ENCODE measurements around the gene IL2RG.

IL2RG gene

DNA sequence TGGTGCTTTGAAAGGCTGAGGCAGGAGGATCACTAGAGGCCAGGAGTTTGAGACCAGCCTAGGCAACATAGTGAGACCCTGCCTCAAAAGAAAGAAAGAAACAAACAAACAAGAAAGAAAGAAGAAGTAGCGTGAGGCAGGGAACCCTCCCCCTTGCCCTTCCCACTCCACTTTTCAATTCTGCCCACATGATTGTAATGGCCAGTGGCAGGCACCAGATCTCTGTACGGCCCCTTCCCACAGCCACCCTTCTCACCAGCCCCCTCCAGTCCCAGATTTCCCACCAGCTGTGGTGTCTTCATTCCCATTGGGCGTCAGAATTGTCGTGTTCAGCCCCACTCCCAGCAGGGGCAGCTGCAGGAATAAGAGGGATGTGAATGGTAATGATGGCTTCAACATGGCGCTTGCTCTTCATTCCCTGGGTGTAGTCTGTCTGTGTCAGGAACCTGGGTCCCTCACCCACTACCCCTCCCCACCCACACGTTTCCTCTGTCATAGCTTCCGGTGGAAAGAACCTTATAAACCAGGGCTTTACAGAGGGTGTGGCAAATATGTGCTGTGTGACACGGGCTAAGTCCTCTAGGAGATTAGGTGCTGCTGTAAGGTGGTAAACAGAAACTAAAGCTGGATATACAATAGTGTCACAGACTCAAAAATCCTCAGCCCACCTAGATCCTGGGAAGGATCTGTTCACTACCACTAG is at the start of gene IL2RG:
IL2RG (minus strand) TSS at position 437 of the 703 bp plus-strand sequence; CDS start at position 399, 38 bp downstream.
- DNase-seq = peak; percentile 47

DNA sequence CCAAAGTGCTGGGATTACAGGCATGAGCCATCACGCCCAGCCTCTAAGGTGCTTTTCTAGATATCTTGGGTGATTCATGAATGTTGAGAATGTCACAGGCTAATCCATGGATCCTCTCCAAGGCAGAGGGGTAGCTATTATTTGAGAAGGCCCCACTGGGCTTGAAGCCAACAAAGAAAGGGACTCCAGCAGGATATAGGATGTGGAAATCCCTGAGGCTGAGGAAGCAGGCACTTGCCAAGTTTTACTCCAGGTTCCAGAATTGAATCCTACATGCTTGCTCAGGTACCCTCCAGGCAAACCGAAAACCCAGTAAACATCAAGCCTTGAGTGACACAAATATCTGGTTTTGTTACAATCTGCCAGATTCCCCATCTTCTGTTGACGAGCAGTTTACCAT is 49.1 kb upstream of the IL2RG start:
- DNase-seq = no peak

- DNase-seq = no peak
Observed at GRCh38 chrX:71159335-71159734, 48.0 kb upstream of the IL2RG start.

- DNase-seq = no peak
Observed at GRCh38 chrX:71158603-71159002, 47.2 kb upstream of the IL2RG start.

DNA sequence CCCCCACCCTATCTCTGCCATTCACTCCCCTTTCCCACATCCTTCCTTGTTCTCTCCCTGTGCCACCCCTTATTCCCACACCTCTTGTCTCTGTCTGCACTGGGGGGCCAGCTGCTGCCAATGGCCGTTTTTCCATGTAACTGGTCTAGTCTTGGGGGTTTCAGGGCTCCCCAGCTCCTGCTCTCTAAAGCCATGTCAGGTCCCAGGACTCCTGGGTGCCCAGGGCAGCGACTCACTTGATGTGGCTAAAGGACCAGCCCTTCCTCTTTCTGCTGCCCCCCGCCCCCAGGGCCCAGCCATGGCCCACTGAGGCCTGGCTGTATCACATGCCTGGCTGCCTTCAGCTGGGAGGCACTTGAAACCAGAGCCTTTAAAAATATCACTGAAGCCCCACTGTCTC is 43.3 kb upstream of the IL2RG start:
- DNase-seq = no peak

DNA sequence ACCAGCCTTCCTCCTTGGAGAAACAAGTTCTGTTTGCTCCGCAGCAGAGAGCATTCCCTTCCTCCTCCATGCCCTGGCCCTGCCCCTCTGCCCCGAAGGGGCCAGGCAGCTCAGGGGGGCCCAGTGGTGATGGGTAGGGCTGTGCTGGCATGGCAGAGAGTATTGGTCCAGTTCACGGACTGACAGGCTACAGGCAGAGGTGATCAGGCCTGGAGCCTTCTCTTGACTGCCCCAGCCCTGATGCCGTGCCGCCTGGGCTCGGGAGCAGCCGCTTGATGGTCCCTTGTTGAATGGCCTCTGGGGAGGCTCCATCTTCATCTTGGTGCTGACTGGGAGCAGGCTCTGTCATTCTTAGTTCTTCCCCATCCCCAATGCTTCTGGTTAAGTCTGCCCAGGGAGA is 42.8 kb upstream of the IL2RG start:
- DNase-seq = no peak

GRCh38 chrX:71151366-71151765 is 40.0 kb upstream of the IL2RG start:
- DNase-seq = no peak

DNA sequence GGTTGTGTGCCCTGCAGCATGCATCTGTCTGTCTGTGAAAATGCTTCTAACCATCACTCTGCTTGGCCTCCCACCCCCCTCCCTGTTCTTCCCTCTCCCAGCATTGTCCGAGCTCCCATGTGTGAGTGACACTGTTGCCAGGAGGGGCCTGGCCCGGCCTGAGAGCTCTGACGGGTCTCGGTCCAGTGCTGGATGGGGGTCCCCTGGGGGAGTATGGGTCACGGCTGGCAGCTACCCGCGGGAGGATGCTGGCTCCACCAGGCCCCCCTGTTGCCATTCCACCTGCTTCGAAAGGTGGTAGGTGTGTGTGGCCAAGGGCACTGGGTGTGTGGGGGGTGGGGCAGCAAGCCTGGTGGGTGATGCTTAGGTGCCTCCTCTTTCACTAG is 36.9 kb upstream of the IL2RG start:
- DNase-seq = no peak

GRCh38 chrX:71147496-71148277 is 36.3 kb upstream of the IL2RG start:
- no peak for DNase-seq

- DNase-seq = no peak
Observed at GRCh38 chrX:71144651-71145050, 33.3 kb upstream of the IL2RG start, which contains the start of gene NLGN3. NLGN3 (plus strand) TSS chrX:71144841; CDS start chrX:71147750, 2,909 bp downstream.

- no peak for DNase-seq
Observed at GRCh38 chrX:71143508-71143907, 32.1 kb upstream of the IL2RG start.

DNA sequence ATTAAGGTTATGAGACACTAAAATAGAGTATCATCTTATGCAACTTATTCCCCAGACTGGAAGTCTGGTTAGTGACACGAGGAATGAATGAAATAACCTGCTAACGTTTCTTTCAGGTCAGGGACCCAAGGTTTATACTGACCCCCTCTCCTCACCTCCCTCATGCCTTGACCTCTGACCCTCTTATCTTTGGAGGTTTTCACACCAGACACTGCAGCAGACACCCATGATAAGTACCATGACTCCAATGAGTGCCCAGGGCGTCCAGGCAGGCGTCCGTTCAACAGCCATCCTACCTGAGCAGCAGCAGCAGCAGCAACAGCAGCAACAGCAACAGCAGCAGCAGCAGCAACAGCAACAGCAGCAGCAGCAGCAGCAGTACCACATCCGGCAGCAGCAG is 29.1 kb upstream of the IL2RG start:
- DNase-seq = no peak

- DNase-seq = no peak
Observed at GRCh38 chrX:71131510-71131909, 20.1 kb upstream of the IL2RG start.

GRCh38 chrX:71128915-71129765 is 17.8 kb upstream of the IL2RG start:
- DNase-seq = peak; percentile 5

DNA sequence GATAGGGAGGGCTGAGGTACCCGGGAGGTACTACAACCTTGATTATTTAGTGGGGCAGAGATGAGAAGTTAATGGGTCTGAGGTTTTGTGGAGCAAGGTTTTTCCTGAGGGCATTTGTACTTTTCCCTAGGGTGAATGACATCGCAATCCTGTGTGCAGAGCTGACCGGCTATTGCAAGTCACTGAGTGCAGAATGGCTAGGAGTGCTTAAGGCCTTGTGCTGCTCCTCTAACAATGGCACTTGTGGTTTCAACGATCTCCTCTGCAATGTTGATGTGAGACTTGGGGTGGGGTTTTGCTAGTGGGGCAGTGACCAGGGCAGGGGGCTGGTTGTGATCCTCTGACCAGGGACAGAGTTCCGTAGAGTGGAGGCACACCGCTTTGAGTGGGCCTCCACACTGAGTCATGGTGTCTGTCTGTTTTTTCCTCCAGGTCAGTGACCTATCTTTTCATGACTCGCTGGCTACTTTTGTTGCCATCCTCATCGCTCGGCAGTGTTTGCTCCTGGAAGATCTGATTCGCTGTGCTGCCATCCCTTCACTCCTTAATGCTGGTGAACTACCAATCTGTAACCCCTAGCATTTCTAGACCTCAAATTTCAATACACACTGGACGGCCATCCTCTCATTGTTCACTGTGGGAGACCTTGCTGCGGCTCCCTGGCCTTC is 16.9 kb upstream of the IL2RG start:
- DNase-seq = no peak

GRCh38 chrX:71118985-71119535 is 7.7 kb upstream of the IL2RG start:
- no peak for DNase-seq

DNA sequence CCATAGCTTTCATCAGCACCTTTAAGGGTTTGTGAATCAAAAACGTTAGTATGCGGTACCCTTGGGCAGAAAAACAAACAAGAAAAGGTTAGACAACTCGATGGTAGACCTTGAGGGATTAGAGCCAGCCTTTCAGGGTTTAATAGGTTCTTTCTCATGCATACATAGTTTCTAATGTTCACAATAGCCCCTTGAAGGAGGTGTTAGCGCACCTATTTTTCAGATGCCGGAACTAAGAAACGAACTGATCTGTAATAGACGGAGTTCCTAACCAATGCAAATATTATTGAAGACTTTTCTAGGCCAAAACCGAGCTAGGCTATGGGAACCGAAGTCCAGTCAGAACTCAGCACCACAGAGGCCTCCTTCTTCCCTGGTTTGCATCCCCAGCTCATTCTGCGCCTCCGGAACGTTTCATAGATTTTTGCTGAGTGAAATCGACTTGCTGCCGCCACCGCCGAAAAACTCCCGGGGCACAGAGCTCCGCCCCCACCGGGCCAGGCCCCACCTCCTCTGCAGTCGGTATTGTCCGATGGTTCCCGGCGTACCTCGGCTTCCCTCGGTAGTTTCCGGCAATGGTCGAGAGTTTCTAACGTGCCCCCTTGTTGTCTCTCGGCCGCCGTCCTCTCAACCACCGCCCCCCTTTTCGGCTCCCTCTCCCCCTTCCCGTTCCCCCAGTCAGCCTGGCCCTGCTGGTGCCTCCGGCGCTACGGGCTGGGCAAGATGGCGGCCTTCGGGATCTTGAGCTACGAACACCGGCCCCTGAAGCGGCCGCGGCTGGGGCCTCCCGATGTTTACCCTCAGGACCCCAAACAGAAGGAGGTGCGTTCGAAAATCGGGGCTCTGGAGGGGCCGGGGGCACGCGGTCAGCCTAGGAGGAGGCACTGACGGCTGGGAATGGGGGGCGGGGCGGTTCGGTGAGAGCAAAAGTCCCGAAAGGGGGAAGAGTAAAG is 6.9 kb upstream of the IL2RG start, which contains the start of gene MED12:
MED12 (plus strand) TSS at position 565 of the 953 bp plus-strand sequence; CDS start at position 724, 159 bp downstream.
- DNase-seq = peak; percentile 67

GRCh38 chrX:71117358-71117757 is 6.0 kb upstream of the IL2RG start:
- DNase-seq = no peak

GRCh38 chrX:71111921-71112431 is 599 bp upstream of the IL2RG start:
- no peak for DNase-seq

- DNase-seq = no peak
Observed at GRCh38 chrX:71109051-71109450, 2.3 kb downstream of the IL2RG start.
